Retinal pigment epithelial cell (primary cell): ENCODE results near the gene CLPTM1.

ENCODE experiments used
- DNase-seq: peaks from one replicate; pipeline ENCODE4 v3.0.0-alpha.2; 2010; ENCODE audit warnings: low read depth
- H3K4me3 ChIP-seq: 2 replicates; pipeline ENCODE4 v1.5.1; 2011; ENCODE audit warnings: mild to moderate bottlenecking, low read length, control low read depth, moderate library complexity
- TF ChIP-seq, protein P1 (sequence below): conservative IDR thresholded peaks from 2 replicates; pipeline ENCODE4 v1.5.1; 2011; ENCODE audit warnings: low read depth, low read length, control low read depth, inconsistent platforms

CLPTM1 gene

DNA sequence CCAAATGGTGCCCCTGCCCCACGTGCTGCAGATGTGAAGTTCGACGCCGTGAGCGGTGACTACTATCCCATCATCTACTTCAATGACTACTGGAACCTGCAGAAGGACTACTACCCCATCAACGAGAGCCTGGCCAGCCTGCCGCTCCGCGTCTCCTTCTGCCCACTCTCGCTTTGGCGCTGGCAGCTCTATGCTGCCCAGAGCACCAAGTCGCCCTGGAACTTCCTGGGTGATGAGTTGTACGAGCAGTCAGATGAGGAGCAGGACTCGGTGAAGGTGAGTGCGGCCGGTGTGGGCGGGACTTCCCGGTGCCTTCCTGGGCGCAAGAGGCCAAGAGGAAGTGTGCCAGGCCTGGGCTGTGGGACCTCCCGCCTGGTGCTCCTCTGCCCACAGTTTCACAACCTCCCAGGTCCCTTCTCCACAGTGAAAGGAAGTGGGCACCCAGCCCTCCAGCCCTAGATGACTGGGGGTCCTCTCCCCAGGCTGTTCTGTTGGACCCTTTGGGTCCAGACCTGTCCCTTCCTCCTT is 32.0 kb downstream of the CLPTM1 start:
- TF ChIP-seq, protein P1, sequence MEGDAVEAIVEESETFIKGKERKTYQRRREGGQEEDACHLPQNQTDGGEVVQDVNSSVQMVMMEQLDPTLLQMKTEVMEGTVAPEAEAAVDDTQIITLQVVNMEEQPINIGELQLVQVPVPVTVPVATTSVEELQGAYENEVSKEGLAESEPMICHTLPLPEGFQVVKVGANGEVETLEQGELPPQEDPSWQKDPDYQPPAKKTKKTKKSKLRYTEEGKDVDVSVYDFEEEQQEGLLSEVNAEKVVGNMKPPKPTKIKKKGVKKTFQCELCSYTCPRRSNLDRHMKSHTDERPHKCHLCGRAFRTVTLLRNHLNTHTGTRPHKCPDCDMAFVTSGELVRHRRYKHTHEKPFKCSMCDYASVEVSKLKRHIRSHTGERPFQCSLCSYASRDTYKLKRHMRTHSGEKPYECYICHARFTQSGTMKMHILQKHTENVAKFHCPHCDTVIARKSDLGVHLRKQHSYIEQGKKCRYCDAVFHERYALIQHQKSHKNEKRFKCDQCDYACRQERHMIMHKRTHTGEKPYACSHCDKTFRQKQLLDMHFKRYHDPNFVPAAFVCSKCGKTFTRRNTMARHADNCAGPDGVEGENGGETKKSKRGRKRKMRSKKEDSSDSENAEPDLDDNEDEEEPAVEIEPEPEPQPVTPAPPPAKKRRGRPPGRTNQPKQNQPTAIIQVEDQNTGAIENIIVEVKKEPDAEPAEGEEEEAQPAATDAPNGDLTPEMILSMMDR, result no peak
- no peak overlapping the region for H3K4me3 ChIP-seq
- no peak for DNase-seq

DNA sequence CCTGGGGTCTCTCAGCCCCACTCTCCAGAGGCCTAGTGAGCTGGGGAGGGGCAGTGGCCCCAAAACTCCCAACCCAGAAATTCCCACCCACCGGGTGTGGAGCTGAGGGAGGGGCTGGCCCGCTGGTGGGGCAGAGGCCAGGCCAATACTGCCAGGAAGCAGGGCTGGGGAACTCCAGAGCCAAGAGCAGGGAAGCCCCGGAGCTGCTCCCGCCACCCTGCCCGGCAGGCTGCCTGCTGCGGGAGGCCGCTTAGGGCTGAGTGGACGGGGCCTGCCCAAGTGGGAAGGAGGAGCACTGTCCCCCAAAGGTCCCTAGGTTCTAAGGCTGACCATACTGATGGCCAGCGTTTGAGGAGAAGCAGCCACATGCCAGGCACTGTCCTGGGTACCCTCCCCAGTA is 33.1 kb downstream of the CLPTM1 start:
- H3K4me3 ChIP-seq, result no peak overlapping the region
- no peak for DNase-seq

DNA sequence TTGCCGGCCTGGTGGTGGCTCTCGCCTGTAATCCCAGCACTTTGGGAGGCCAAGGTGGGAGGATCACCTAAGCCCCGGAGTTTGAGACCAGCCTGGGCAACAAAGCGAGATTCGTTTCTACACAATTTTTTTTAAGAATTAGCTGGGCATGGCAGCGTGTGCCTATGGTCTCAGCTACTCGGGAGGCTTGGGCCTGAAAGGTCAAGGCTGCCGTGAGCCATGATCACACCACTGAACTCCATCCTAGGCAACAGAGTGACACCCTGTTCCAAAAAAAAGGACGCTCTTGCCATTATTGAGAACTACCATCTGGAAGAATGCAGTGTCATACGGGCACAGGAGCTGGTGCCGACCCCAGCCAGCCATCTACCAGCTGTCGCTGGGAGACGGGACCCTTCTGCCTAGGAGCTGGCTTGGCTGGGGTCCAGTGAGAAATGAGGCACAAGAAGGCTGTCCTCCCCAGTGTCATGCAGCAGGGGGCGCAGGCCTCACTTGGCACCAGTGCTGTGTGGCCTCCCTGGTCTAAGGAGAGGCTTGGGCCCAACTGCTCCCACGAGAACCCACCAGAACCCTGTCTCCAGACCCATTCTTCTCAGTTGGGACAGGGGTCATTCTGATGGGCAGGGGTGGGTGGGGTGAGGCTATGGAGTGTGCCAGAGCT is 33.8 kb downstream of the CLPTM1 start:
- TF ChIP-seq, protein P1, result peak; percentile 79
- H3K4me3 ChIP-seq, result no peak overlapping the region
- DNase-seq, result no peak

More for the DNA sequence above, 33.1 kb downstream of the CLPTM1 start:
- TF ChIP-seq, protein P1, result no peak

DNA sequence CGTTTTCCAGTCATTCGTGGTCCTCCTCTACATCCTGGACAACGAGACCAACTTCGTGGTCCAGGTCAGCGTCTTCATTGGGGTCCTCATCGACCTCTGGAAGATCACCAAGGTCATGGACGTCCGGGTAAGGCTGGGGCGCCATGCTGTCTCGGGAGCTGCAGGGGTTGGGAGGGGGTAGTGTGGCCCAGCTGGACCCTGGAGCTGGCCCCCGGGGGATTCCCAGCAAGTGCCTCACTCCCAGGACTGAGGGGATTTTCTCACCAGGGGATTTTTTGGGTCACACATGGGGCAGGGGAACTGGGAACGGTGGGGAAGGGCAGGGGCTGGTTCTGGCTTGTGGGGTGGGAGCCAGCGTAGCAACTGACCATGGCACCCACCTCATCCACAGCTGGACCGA is 35.3 kb downstream of the CLPTM1 start:
- H3K4me3 ChIP-seq, result no peak overlapping the region
- TF ChIP-seq, protein P1, result no peak
- no peak for DNase-seq

DNA sequence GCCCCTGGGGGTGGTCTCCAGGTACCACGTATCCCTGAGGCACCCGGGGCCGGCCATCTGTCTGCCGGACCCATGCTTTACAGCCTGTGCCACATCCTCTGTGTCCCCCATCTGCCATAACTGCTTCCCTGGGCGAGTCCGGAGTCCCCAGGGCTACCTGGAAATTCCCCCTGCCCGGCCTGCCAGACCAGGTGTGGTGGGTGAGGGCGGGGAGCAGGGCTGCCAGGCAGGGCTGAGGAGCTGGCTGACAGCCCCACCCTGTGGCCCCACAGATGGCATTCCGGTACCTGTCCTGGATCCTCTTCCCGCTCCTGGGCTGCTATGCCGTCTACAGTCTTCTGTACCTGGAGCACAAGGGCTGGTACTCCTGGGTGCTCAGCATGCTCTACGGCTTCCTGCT is 35.8 kb downstream of the CLPTM1 start:
- DNase-seq, result no peak
- no peak overlapping the region for H3K4me3 ChIP-seq
- TF ChIP-seq, protein P1, result no peak

DNA sequence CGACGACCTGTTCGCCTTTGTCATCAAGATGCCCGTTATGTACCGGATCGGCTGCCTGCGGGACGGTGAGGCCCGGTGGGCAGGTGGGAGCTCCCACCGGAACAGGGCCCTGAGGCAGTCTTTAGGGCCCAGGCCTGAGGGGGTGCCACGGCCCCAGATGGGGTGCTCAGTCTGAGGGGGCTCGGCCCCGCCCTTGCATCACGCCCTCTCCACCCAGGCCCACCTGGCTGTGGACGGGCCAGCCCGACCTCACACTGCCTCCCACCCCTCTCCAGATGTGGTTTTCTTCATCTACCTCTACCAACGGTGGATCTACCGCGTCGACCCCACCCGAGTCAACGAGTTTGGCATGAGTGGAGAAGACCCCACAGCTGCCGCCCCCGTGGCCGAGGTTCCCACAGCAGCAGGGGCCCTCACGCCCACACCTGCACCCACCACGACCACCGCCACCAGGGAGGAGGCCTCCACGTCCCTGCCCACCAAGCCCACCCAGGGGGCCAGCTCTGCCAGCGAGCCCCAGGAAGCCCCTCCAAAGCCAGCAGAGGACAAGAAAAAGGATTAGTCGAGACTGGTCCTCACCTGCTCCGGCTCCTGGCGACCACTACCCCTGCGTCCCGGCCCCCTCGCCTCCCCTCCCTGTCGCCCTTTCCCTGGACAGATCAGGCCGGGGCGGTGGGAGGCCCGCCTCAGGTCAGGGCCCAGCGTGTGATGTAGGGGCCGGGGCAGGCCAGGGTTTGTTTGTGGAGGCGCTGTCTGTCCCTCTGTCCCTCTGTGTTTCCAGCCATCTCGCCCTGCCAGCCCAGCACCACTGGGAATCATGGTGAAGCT is 37.4 kb downstream of the CLPTM1 start:
- TF ChIP-seq, protein P1, result no peak
- no peak overlapping the region for H3K4me3 ChIP-seq
- no peak for DNase-seq
